IPS DF 6.9 (cell line): Measurements from ENCODE around the gene OR10Z1.

Source experiments
- DNase-seq: peaks from one replicate; pipeline ENCODE4 v3.0.0-alpha.2; 2013; ENCODE audit warnings: low read depth, low spot score
- H3K27ac ChIP-seq: one replicate; pipeline ENCODE4 v1.5.1; 2013; ENCODE audit warnings: low read length, control low read depth
- H3K27me3 ChIP-seq: 2 replicates; pipeline ENCODE4 v1.6.1; 2013; ENCODE audit warnings: mild to moderate bottlenecking, low read length; ENCODE audit not compliant: control insufficient read depth, insufficient read depth
- H3K36me3 ChIP-seq: 2 replicates; pipeline ENCODE4 v1.6.1; 2013; ENCODE audit warnings: low read length; ENCODE audit not compliant: control insufficient read depth, insufficient read depth
- H3K4me1 ChIP-seq: 2 replicates; pipeline ENCODE4 v1.6.1; 2013; ENCODE audit warnings: low read length; ENCODE audit not compliant: control insufficient read depth, insufficient read depth
- H3K4me3 ChIP-seq: 2 replicates; pipeline ENCODE4 v1.5.1; 2013; ENCODE audit warnings: mild to moderate bottlenecking, low read length
- H3K9me3 ChIP-seq: 2 replicates; pipeline ENCODE4 v1.6.1; 2013; ENCODE audit warnings: low read length, inconsistent platforms; ENCODE audit not compliant: control insufficient read depth, insufficient read depth
- WGBS: extraction: QIAGEN DNeasy Blood & Tissue Kit; methylation state at CpG from one replicate; pipeline ENCODE4 v1.1.7; 2013; ENCODE audit warnings: mixed read lengths, missing lambda C conversion rate; ENCODE audit not compliant: insufficient read length, insufficient coverage; 5-methylcytosine and 5-hydroxymethylcytosine counted together

OR10Z1 gene, protein sequence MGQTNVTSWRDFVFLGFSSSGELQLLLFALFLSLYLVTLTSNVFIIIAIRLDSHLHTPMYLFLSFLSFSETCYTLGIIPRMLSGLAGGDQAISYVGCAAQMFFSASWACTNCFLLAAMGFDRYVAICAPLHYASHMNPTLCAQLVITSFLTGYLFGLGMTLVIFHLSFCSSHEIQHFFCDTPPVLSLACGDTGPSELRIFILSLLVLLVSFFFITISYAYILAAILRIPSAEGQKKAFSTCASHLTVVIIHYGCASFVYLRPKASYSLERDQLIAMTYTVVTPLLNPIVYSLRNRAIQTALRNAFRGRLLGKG

GRCh38 chr1:158604968-158605367 is at the start of gene OR10Z1:
Gene OR10Z1 (plus strand): TSS chr1:158605268. CDS start chr1:158606439, 1,171 bp downstream.
- no CpG with 5 or more reads among the region's 1 CpG for WGBS
- DNase-seq: no peak
- Histone ChIP-seq H3K9me3 (no peaks in the 10 kb centered on the region), H3K27ac (no peak within 1 kb of the TSS), H3K4me3 (no peak within 1 kb of the TSS), H3K4me1 (no peaks in the 10 kb centered on the region), H3K36me3 (no peaks in the 10 kb centered on the region), H3K27me3 (no peaks in the 10 kb centered on the region)

DNA sequence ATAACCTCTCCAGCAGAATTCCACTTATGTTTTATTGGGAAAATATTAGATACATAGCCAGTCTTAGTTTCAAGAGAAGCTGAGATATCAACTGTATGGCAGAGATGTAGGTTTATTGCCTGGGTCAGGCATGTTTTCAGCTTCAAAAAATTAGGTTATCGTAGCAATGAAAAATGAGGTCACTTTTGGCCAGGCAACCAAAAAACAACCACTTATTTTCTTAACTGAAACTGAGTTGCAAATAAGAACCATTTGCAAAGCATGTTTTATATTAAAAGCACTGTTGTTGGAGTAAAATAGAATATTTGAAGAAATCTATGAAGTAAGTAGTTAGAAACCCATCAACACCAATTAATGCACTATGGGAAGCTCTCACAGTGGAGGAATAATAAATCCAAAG is 45.4 kb upstream of the OR10Z1 start:
- Histone ChIP-seq H3K4me3 (no peak overlapping the region), H3K27ac (no peak overlapping the region), H3K27me3 (no peaks in the 10 kb centered on the region), H3K36me3 (no peaks in the 10 kb centered on the region), H3K9me3 (no peaks in the 10 kb centered on the region), H3K4me1 (no peaks in the 10 kb centered on the region)
- DNase-seq: no peak
- WGBS: no CpG with 5 or more reads among the region's 1 CpG

DNA sequence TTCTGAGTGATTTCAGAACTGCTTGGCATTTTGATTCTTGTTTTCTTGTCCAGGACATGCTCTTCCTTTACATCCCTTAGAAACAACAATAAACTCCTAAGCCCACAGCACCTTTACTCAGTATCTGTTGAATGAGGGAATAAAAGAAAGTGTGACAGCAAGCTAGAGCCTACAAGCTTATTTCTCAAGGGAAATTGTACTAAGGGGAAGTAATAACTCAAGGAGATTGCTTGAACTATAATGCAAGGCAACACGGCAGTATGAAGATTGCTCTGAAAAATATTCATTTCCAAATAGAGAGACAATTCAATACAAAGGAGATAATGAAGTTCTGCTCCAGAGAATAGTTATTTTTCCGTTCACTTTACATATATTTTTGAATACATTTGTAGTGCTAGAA is 41.2 kb upstream of the OR10Z1 start:
- no CpG with 5 or more reads among the region's 2 CpGs for WGBS
- Histone ChIP-seq H3K4me1 (no peaks in the 10 kb centered on the region), H3K36me3 (no peaks in the 10 kb centered on the region), H3K27me3 (no peaks in the 10 kb centered on the region), H3K4me3 (no peak overlapping the region), H3K9me3 (no peaks in the 10 kb centered on the region), H3K27ac (no peak overlapping the region)
- no peak for DNase-seq

DNA sequence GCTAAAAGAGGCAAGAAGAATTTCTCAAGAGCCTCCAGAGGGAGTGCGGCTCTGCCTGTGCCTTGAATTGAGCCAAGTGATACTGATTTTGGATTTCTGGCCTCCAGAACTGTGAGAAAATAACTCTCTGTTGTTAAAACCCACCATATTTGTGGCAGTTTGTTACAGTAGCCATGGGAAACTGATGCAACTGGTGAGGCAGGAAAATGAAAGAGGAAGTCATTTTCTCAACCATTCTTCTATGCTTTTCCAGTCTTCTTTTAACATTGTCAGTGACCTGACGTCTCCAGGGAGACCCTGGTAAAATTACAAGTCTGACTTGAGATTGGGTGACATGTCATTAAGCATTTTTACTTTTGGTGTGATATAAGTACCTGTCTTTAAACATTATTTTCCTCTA is 40.5 kb upstream of the OR10Z1 start:
- Histone ChIP-seq H3K4me3 (no peak overlapping the region), H3K27ac (no peak overlapping the region), H3K27me3 (no peaks in the 10 kb centered on the region), H3K36me3 (no peaks in the 10 kb centered on the region), H3K4me1 (no peaks in the 10 kb centered on the region), H3K9me3 (no peaks in the 10 kb centered on the region)
- no CpG with 5 or more reads among the region's 2 CpGs for WGBS
- no peak for DNase-seq

DNA sequence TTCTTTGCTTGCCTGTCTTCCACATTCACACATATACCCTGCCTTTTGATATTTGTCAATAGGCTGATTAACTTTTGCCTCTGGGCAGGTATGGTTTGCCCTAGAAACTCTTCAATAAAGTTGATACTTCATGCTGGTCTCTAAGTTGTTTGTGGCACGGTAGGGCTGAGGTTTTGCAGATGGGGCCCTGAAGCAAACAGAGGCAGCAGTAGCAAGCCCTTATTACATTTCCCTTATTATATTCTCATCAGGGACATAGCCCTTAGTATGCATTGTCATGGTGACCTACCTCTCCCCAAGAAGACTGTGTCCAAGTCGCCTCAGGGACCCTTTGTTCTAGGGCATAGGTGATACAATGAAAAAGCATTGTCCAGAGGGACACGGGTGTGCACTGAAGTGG is 34.6 kb upstream of the OR10Z1 start, which contains the start of gene OR6P1:
Gene OR6P1 (minus strand): TSS at position 101 of the 400 bp plus-strand sequence. CDS start 6,976 bp downstream, outside the sequence.
- Histone ChIP-seq H3K4me3 (no peak within 1 kb of the TSS), H3K27me3 (no peaks in the 10 kb centered on the region), H3K36me3 (no peaks in the 10 kb centered on the region), H3K9me3 (no peaks in the 10 kb centered on the region), H3K4me1 (no peaks in the 10 kb centered on the region), H3K27ac (no peak within 1 kb of the TSS)
- no CpG with 5 or more reads among the region's 3 CpGs for WGBS
- no peak for DNase-seq

DNA sequence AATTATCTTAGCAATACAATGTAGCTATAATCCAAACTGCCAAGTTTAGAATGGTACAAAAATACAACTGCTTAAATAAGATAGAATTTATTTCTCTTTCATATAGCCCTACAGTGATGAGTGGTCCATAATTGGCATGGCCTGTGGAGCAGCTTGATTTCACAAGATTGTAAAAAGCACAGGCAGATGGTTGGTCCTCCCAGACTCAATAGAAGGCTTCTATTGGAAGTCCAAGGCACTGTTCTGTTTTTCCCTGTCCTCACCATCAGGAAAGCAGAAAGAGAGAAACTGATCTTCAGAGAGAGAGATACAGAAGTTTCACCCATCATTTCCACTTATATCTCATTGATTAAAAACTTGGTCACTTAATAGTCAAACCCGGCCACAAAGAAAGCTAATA is 32.8 kb upstream of the OR10Z1 start:
- no peak for DNase-seq
- no peaks in the 10 kb centered on the region for H3K36me3 ChIP-seq
- no peak overlapping the region for H3K4me3 ChIP-seq
- H3K27ac ChIP-seq: no peak overlapping the region
- H3K4me1 ChIP-seq: no peaks in the 10 kb centered on the region
- WGBS: no CpG with 5 or more reads among the region's 1 CpG
- no peaks in the 10 kb centered on the region for H3K9me3 ChIP-seq
- no peaks in the 10 kb centered on the region for H3K27me3 ChIP-seq

GRCh38 chr1:158577561-158577960 is 27.5 kb upstream of the OR10Z1 start:
- WGBS: no CpG with 5 or more reads among the region's 3 CpGs

GRCh38 chr1:158579733-158580132 is 25.3 kb upstream of the OR10Z1 start, which contains the start of gene OR10X1:
Gene OR10X1 (minus strand): TSS chr1:158579899. CDS start chr1:158579899, 0 bp downstream.
- no peak within 1 kb of the TSS for H3K27ac ChIP-seq
- no peaks in the 10 kb centered on the region for H3K36me3 ChIP-seq
- H3K4me1 ChIP-seq: no peaks in the 10 kb centered on the region
- no peak within 1 kb of the TSS for H3K4me3 ChIP-seq
- DNase-seq: no peak
- H3K27me3 ChIP-seq: no peaks in the 10 kb centered on the region
- no CpG with 5 or more reads among the region's 1 CpG for WGBS
- no peaks in the 10 kb centered on the region for H3K9me3 ChIP-seq

More at GRCh38 chr1:158577561-158577960, 27.5 kb upstream of the OR10Z1 start:
- H3K4me3 ChIP-seq: no peak overlapping the region
- H3K9me3 ChIP-seq: no peaks in the 10 kb centered on the region
- H3K4me1 ChIP-seq: no peaks in the 10 kb centered on the region
- H3K36me3 ChIP-seq: no peaks in the 10 kb centered on the region
- no peak overlapping the region for H3K27ac ChIP-seq
- H3K27me3 ChIP-seq: no peaks in the 10 kb centered on the region
- no peak for DNase-seq

- Histone ChIP-seq H3K4me3 (no peak overlapping the region), H3K9me3 (no peaks in the 10 kb centered on the region; the same call in 1 of the 2 replicates), H3K27ac (no peak overlapping the region), H3K27me3 (no peaks in the 10 kb centered on the region), H3K36me3 (no peaks in the 10 kb centered on the region), H3K4me1 (no peaks in the 10 kb centered on the region)
- DNase-seq: no peak
- no CpG with 5 or more reads among the region's 4 CpGs for WGBS
These were observed 21.1 kb upstream of the OR10Z1 start for GRCh38 chr1:158583962-158584361.

DNA sequence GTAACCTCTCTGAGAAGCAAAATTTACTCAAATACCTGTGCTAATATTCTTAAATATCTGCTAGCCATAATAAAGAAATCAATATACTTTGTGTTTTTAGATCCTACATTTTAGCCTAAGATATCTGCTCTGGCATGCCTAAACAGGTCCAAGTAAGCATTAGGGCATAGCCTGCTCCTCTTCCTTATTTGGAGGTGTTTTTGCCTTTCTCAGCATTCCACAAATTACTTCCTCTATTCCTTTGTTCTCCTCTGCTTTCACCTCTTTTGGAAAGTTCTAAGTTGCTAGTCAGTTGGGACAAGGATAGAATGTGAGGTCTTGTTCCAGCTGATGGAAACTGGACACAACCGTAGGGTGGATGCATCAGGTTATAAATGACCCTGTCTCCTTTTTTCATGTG is 18.1 kb upstream of the OR10Z1 start:
- WGBS: no CpG with 5 or more reads among the region's 1 CpG
- Histone ChIP-seq H3K9me3 (no peaks in the 10 kb centered on the region; the same call in 1 of the 2 replicates), H3K27ac (no peak overlapping the region), H3K36me3 (no peaks in the 10 kb centered on the region), H3K4me1 (no peaks in the 10 kb centered on the region), H3K4me3 (no peak overlapping the region), H3K27me3 (no peaks in the 10 kb centered on the region)
- no peak for DNase-seq

DNA sequence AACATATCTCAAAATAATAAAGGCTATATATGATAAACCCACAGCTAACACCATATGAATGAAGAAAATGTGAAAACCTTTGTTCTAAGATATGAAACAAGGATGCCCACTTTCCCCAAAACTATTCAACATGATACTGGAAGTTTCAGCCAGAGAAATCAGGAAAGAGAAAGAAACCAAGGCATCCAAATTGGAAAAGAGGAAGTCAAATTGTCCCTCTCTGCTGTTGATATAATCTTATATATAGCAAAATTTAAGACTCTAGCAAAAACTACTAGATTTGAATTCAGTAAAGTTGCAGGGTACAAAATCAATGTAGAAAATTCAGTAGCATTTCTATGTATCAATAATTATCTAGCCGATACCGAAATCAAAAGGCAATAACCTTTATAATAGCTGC is 4.3 kb upstream of the OR10Z1 start:
- H3K4me3 ChIP-seq: no peak overlapping the region
- no CpG with 5 or more reads among the region's 2 CpGs for WGBS

More for the DNA sequence above, 4.3 kb upstream of the OR10Z1 start:
- 0 out of 2 replicates have a peak, but pooled peaks cover 3% of the 10 kb centered on the region for H3K36me3 ChIP-seq
- no peak for DNase-seq
- H3K9me3 ChIP-seq: no peaks in the 10 kb centered on the region
- no peak overlapping the region for H3K27ac ChIP-seq
- H3K27me3 ChIP-seq: no peaks in the 10 kb centered on the region
- no peaks in the 10 kb centered on the region for H3K4me1 ChIP-seq
